Measurements from ENCODE around the gene TARS2.

DNA sequence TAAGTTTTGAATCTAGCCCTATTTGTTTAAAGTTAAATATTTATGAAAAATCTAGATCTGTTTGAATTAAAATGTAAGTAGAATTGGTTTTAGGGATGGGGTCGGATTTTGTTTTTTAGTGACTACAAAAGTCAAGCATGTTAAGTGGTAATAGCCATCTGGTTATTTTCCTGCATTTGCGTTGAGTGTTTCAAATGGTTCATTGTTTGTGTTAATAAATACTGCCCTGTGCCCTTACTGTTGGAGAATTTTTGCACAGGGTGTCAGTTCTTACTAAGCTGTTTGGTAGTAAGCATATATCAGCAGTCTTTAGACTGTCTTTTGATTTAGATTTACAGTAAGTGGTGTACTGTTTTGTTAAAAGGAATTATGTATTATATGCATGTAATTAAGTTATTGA is 46.1 kb upstream of the TARS2 start:
- no peak for TF ChIP-seq NFIC (IDR thresholded peaks at IDR 0.05)
- no peak for TF ChIP-seq YY1 (IDR thresholded peaks at IDR 0.05; ENCODE audit: low read depth)
- no peak for TF ChIP-seq EP300 (IDR thresholded peaks at IDR 0.05; ENCODE audit: borderline replicate concordance)
- no peak for TF ChIP-seq FOXM1 (IDR thresholded peaks at IDR 0.05; ENCODE audit: borderline replicate concordance, low read depth)
- no peak for TF ChIP-seq ZBTB7A (IDR thresholded peaks at IDR 0.05; ENCODE audit: low read depth)
- TF ChIP-seq RAD21 (IDR thresholded peaks at IDR 0.05; ENCODE audit: low read depth), result no peak
- TF ChIP-seq TAF1 (IDR thresholded peaks at IDR 0.05; ENCODE audit: low read depth), result no peak
- no peak for TF ChIP-seq CEBPB (IDR thresholded peaks at IDR 0.05)
- TF ChIP-seq TCF12 (IDR thresholded peaks at IDR 0.05; ENCODE audit: low read depth), result no peak
- TF ChIP-seq, protein P1, sequence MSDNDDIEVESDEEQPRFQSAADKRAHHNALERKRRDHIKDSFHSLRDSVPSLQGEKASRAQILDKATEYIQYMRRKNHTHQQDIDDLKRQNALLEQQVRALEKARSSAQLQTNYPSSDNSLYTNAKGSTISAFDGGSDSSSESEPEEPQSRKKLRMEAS (IDR thresholded peaks at IDR 0.05), result no peak
- TF ChIP-seq, protein P2, sequence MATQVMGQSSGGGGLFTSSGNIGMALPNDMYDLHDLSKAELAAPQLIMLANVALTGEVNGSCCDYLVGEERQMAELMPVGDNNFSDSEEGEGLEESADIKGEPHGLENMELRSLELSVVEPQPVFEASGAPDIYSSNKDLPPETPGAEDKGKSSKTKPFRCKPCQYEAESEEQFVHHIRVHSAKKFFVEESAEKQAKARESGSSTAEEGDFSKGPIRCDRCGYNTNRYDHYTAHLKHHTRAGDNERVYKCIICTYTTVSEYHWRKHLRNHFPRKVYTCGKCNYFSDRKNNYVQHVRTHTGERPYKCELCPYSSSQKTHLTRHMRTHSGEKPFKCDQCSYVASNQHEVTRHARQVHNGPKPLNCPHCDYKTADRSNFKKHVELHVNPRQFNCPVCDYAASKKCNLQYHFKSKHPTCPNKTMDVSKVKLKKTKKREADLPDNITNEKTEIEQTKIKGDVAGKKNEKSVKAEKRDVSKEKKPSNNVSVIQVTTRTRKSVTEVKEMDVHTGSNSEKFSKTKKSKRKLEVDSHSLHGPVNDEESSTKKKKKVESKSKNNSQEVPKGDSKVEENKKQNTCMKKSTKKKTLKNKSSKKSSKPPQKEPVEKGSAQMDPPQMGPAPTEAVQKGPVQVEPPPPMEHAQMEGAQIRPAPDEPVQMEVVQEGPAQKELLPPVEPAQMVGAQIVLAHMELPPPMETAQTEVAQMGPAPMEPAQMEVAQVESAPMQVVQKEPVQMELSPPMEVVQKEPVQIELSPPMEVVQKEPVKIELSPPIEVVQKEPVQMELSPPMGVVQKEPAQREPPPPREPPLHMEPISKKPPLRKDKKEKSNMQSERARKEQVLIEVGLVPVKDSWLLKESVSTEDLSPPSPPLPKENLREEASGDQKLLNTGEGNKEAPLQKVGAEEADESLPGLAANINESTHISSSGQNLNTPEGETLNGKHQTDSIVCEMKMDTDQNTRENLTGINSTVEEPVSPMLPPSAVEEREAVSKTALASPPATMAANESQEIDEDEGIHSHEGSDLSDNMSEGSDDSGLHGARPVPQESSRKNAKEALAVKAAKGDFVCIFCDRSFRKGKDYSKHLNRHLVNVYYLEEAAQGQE (IDR thresholded peaks at IDR 0.05; ENCODE audit: low read depth), result no peak
- no peak for TF ChIP-seq TEAD4 (IDR thresholded peaks at IDR 0.05)
- no peak for TF ChIP-seq CREB1 (IDR thresholded peaks at IDR 0.05; ENCODE audit: low read depth)
- TF ChIP-seq, protein P3, sequence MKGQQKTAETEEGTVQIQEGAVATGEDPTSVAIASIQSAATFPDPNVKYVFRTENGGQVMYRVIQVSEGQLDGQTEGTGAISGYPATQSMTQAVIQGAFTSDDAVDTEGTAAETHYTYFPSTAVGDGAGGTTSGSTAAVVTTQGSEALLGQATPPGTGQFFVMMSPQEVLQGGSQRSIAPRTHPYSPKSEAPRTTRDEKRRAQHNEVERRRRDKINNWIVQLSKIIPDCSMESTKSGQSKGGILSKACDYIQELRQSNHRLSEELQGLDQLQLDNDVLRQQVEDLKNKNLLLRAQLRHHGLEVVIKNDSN (IDR thresholded peaks at IDR 0.05), result no peak
